Body of pancreas (tissue), 4 donors: ENCODE results near the gene GMDS.

Source experiments
- POLR2A ChIP-seq, 3 donors: fragments of 450-650 bp; IDR thresholded peaks; one replicate each; pipeline ENCODE4 v1.6.1; 2016; ENCODE audit warnings: antibody characterized with exemption in 3 of 3, mild to moderate bottlenecking in 2 of 3
- TF ChIP-seq, protein P1 (sequence below), 7 experiments: fragments of 450-650 bp in 4 of 7; fragments of 200-600 bp in 3 of 7; sonication (generic) in 3 of 7; IDR thresholded peaks; one replicate each; pipeline ENCODE4 v1.5.1; 2016 to 2019; ENCODE audit warnings: antibody characterized with exemption in 7 of 7

DNA sequence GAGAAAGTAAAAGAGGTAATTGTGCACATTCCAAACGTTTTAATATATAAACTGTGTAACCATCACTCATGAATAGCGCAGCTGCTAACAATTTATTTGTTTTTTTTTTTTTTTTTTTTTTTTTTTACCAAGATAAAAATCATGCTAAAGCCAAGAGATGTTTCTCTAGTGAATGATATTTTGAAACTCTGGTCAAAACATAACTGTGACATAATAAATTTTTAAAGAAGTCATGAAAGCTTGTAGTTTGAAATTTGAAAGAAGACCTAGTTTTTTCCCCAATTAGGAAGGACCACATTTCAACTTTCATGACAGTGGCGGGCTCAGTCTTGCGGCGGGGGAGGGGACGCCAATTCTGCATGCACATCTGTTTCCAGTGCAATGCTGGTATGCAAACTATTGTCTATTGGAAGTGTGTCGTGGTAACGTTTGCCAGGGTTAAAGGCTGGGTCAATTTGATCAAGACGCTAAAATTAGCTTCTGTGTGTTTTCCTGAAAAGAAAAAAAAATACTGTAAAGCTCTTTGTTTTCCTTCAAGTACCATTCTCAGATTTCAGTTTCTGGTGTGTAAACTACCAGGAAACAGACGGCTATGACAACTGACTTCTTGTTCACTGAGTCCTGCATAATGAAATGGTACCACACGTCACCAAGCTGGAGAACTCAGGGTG, 423.8 kb downstream of the GMDS start:
- no peak for TF ChIP-seq POLR2A (IDR thresholded peaks at IDR 0.05)
- TF ChIP-seq, protein P1, sequence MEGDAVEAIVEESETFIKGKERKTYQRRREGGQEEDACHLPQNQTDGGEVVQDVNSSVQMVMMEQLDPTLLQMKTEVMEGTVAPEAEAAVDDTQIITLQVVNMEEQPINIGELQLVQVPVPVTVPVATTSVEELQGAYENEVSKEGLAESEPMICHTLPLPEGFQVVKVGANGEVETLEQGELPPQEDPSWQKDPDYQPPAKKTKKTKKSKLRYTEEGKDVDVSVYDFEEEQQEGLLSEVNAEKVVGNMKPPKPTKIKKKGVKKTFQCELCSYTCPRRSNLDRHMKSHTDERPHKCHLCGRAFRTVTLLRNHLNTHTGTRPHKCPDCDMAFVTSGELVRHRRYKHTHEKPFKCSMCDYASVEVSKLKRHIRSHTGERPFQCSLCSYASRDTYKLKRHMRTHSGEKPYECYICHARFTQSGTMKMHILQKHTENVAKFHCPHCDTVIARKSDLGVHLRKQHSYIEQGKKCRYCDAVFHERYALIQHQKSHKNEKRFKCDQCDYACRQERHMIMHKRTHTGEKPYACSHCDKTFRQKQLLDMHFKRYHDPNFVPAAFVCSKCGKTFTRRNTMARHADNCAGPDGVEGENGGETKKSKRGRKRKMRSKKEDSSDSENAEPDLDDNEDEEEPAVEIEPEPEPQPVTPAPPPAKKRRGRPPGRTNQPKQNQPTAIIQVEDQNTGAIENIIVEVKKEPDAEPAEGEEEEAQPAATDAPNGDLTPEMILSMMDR (IDR thresholded peaks at IDR 0.05), result no peak
